ENCODE data around the gene NPB.

NPB gene

GRCh38 chr17:81927152-81927652 is 25.2 kb downstream of the NPB start:
- DNase-seq: no peak

GRCh38 chr17:81927653-81928543 is 25.9 kb downstream of the NPB start, which contains the start of gene MAFG:
MAFG (minus strand) TSS chr17:81927735; CDS start chr17:81923185, 4,550 bp downstream.
- DNase-seq: peak; percentile 99

- DNase-seq: no peak
These were observed 26.7 kb downstream of the NPB start for GRCh38 chr17:81928544-81929252.

- peak in 1 of 2 experiments; percentile 26 for DNase-seq
These were observed 27.5 kb downstream of the NPB start for GRCh38 chr17:81929253-81930141.

GRCh38 chr17:81930142-81931125 is 28.4 kb downstream of the NPB start:
- peak; percentile 89 to 91 for DNase-seq

- DNase-seq: peak in 1 of 2 experiments; percentile 67
These were observed 29.1 kb downstream of the NPB start for GRCh38 chr17:81931189-81931556.

- peak; percentile 92 to 98 for DNase-seq
These were observed 29.7 kb downstream of the NPB start for GRCh38 chr17:81931557-81932332.

- DNase-seq: no peak
These were observed 30.4 kb downstream of the NPB start for GRCh38 chr17:81932333-81932983.

GRCh38 chr17:81933178-81933699 is 31.2 kb downstream of the NPB start:
- DNase-seq: no peak

- no peak for DNase-seq
These were observed 32.2 kb downstream of the NPB start for GRCh38 chr17:81934098-81934757.

- no peak for DNase-seq
These were observed 33.0 kb downstream of the NPB start for GRCh38 chr17:81934850-81935708.

- DNase-seq: no peak
These were observed 33.7 kb downstream of the NPB start for GRCh38 chr17:81935709-81936084.

- no peak for DNase-seq
These were observed 37.2 kb downstream of the NPB start for GRCh38 chr17:81939218-81939617.

- no peak for DNase-seq
These were observed 37.9 kb downstream of the NPB start for GRCh38 chr17:81939881-81940385.

GRCh38 chr17:81940538-81941483 is 38.8 kb downstream of the NPB start:
- no peak for DNase-seq

- DNase-seq: peak; percentile 83 to 87
These were observed 39.6 kb downstream of the NPB start for GRCh38 chr17:81941484-81942166.

Measured in NCI-H524 (cell line).